ENCODE data around the gene INSR.
"Not testable (repeated sequence)": the region's sequence is repeated elsewhere in the genome, so short reads cannot be mapped to it uniquely, and the experiment has no call there.

Gene INSR

GRCh38 chr19:7257148-7258040 lies 36.8 kb downstream of the INSR start:
- DNase-seq, result no peak

- DNase-seq, result no peak
Measured at GRCh38 chr19:7255631-7256030, 38.6 kb downstream of the INSR start.

GRCh38 chr19:7255119-7255518 lies 39.1 kb downstream of the INSR start:
- no peak for DNase-seq

GRCh38 chr19:7254590-7254989 lies 39.6 kb downstream of the INSR start:
- DNase-seq, result no peak

GRCh38 chr19:7252364-7252763 lies 41.9 kb downstream of the INSR start:
- no peak for DNase-seq

- no peak for DNase-seq
Measured at GRCh38 chr19:7251494-7251893, 42.7 kb downstream of the INSR start.

- DNase-seq, result no peak
Measured at GRCh38 chr19:7250951-7251350, 43.3 kb downstream of the INSR start.

- DNase-seq, result no peak
Measured at GRCh38 chr19:7250057-7250596, 44.1 kb downstream of the INSR start.

GRCh38 chr19:7247155-7247554 lies 47.1 kb downstream of the INSR start:
- no peak for DNase-seq

- no peak for DNase-seq
Measured at GRCh38 chr19:7246601-7247000, 47.6 kb downstream of the INSR start.

GRCh38 chr19:7242601-7243258 lies 51.5 kb downstream of the INSR start:
- DNase-seq, result no peak

- no peak for DNase-seq
Measured at GRCh38 chr19:7238051-7238450, 56.2 kb downstream of the INSR start.

GRCh38 chr19:7236153-7236552 lies 58.1 kb downstream of the INSR start:
- DNase-seq, result no peak

GRCh38 chr19:7230826-7231225 lies 63.4 kb downstream of the INSR start:
- DNase-seq, result no peak

GRCh38 chr19:7229735-7230134 lies 64.5 kb downstream of the INSR start:
- no peak for DNase-seq

GRCh38 chr19:7228935-7229541 lies 65.2 kb downstream of the INSR start:
- no peak for DNase-seq

- no peak for DNase-seq
Measured at GRCh38 chr19:7227735-7228134, 66.5 kb downstream of the INSR start.

GRCh38 chr19:7227149-7227548 lies 67.1 kb downstream of the INSR start:
- not testable (repeated sequence) for DNase-seq

- DNase-seq, result no peak
Measured at GRCh38 chr19:7226739-7227138, 67.5 kb downstream of the INSR start.

- DNase-seq, result no peak
Measured at GRCh38 chr19:7225741-7226140, 68.5 kb downstream of the INSR start.

GRCh38 chr19:7224995-7225394 lies 69.2 kb downstream of the INSR start:
- DNase-seq, result no peak

- DNase-seq, result no peak
Measured at GRCh38 chr19:7224209-7224686, 70.0 kb downstream of the INSR start.

- DNase-seq, result no peak
Measured at GRCh38 chr19:7223429-7223828, 70.8 kb downstream of the INSR start.

- DNase-seq, result no peak
Measured at GRCh38 chr19:7219056-7219455, 75.2 kb downstream of the INSR start.

Data from DMS79 (cell line).